ENCODE data around the gene SAE1. TPM values are rescaled to one million over a fixed set of nuclear protein-coding genes. Genes with fewer than 3 reads are reported as not detected.

The SAE1 gene
- polyA plus RNA-seq, 3 donors: 28.3 to 54.2 (median 46.5) TPM

- Histone ChIP-seq H3K9ac (ENCODE audit: insufficient read depth, low read length, poor library complexity, severe bottlenecking) (peak overlapping the region; percentile 100), H2AFZ (ENCODE audit: insufficient read depth, low read depth, low read length, poor library complexity, severe bottlenecking) (no peak overlapping the region), H3K36me3 (replicated peaks in 1 of 2; ENCODE audit: control insufficient read depth in 1 of 2, insufficient read depth in 2 of 2, low read length in 2 of 2) (peaks cover 2 to 14% of the 10 kb centered on the region in 2 donors), H3K4me3 (replicated peaks in 1 of 3; ENCODE audit: low read depth in 2 of 3, low read length in 3 of 3) (peak overlapping the region; percentile 93 to 97 (median 94)), H3K79me2 (ENCODE audit: insufficient read depth, low read length) (peaks cover 66% of the 10 kb centered on the region), H3K4me1 (ENCODE audit: control insufficient read depth in 1 of 2, insufficient read depth in 2 of 2, low read length in 2 of 2) (peaks cover 42 to 49% of the 10 kb centered on the region in 2 donors), H3K9me3 (replicated peaks in 1 of 2; ENCODE audit: control insufficient read depth in 1 of 2, insufficient read depth in 1 of 2, low read length in 2 of 2) (no peaks in the 10 kb centered on the region), H3K27ac (ENCODE audit: low read depth in 1 of 2, low read length in 2 of 2) (peak overlapping the region; percentile 97 to 100), H4K20me1 (ENCODE audit: insufficient read depth, low read length) (peaks cover 18% of the 10 kb centered on the region), H3K4me2 (replicated peaks; ENCODE audit: extremely low read depth, low read length, poor library complexity, severe bottlenecking) (peak overlapping the region; percentile 94), H3K27me3 (ENCODE audit: control insufficient read depth in 2 of 2, insufficient read depth in 2 of 2, low read length in 2 of 2) (no peaks in the 10 kb centered on the region)
- WGBS (ENCODE audit: insufficient coverage): 2% methylated on average over 6 of the region's 12 CpGs
- peak overlapping the region; percentile 97 to 100 (median 100) for H3K27ac Mint-ChIP-seq
- peaks cover 0 to 2% (median 0%) of the 10 kb centered on the region in 7 donors for H3K9me3 Mint-ChIP-seq
- TF ChIP-seq CTCF (IDR thresholded peaks at IDR 0.05): no peak
- H3K27me3 Mint-ChIP-seq (ENCODE audit: low read depth in 3 of 3): peaks cover 0 to 5% (median 0%) of the 10 kb centered on the region in 3 donors
- H3K4me1 Mint-ChIP-seq: peaks cover 57% of the 10 kb centered on the region
- DNase-seq: no peak
- peaks cover 14 to 18% of the 10 kb centered on the region in 2 donors for H3K36me3 Mint-ChIP-seq
- intact Hi-C loops (cut with micrococcal nuclease): loop anchor here in 1 of 2 donors (5.0 kb wide), 1 partner anchor 323 kb away; the partner anchor contains the start of gene SLC1A5
- peak overlapping the region; percentile 99 for H3K4me3 Mint-ChIP-seq
Measured at GRCh38 chr19:47110521-47111005, 20.1 kb upstream of the SAE1 start.

- WGBS (ENCODE audit: insufficient coverage): 0% methylated on average over 21 of the region's 35 CpGs
- peak overlapping the region; percentile 97 to 100 for H3K27ac ChIP-seq (ENCODE audit: low read depth in 1 of 2, low read length in 2 of 2)
- H3K27ac Mint-ChIP-seq: peak overlapping the region; percentile 97 to 100 (median 100)
- peaks cover 0 to 8% of the 10 kb centered on the region in 2 donors for H3K36me3 ChIP-seq (replicated peaks in 1 of 2; ENCODE audit: control insufficient read depth in 1 of 2, insufficient read depth in 2 of 2, low read length in 2 of 2)
- H3K4me2 ChIP-seq (replicated peaks; ENCODE audit: extremely low read depth, low read length, poor library complexity, severe bottlenecking): peak overlapping the region; percentile 94
- peak overlapping the region; percentile 93 to 97 (median 94) for H3K4me3 ChIP-seq (replicated peaks in 1 of 3; ENCODE audit: low read depth in 2 of 3, low read length in 3 of 3)
- H3K9ac ChIP-seq (ENCODE audit: insufficient read depth, low read length, poor library complexity, severe bottlenecking): peak overlapping the region; percentile 100
- peak; percentile 61 to 78 (median 68) for DNase-seq
- peak overlapping the region; percentile 43 for H2AFZ ChIP-seq (ENCODE audit: insufficient read depth, low read depth, low read length, poor library complexity, severe bottlenecking)
- peaks cover 0 to 9% (median 0%) of the 10 kb centered on the region in 3 donors for H3K27me3 Mint-ChIP-seq (ENCODE audit: low read depth in 3 of 3)
- H3K4me3 Mint-ChIP-seq: peak overlapping the region; percentile 99
- peaks cover 0 to 2% (median 0%) of the 10 kb centered on the region in 7 donors for H3K9me3 Mint-ChIP-seq
- no peaks in the 10 kb centered on the region for H3K27me3 ChIP-seq (ENCODE audit: control insufficient read depth in 2 of 2, insufficient read depth in 2 of 2, low read length in 2 of 2)
- H3K36me3 Mint-ChIP-seq: peaks cover 12 to 13% of the 10 kb centered on the region in 2 donors
- peaks cover 42 to 49% of the 10 kb centered on the region in 2 donors for H3K4me1 ChIP-seq (ENCODE audit: control insufficient read depth in 1 of 2, insufficient read depth in 2 of 2, low read length in 2 of 2)
- peaks cover 13% of the 10 kb centered on the region for H4K20me1 ChIP-seq (ENCODE audit: insufficient read depth, low read length)
- peaks cover 53% of the 10 kb centered on the region for H3K4me1 Mint-ChIP-seq
- intact Hi-C loops (cut with micrococcal nuclease): loop anchor here in 1 of 2 donors (5.0 kb wide), 1 partner anchor 324 kb away; the partner anchor contains the start of gene SLC1A5
- no peaks in the 10 kb centered on the region for H3K9me3 ChIP-seq (replicated peaks in 1 of 2; ENCODE audit: control insufficient read depth in 1 of 2, insufficient read depth in 1 of 2, low read length in 2 of 2)
- TF ChIP-seq CTCF (IDR thresholded peaks at IDR 0.05): no peak
- H3K79me2 ChIP-seq (ENCODE audit: insufficient read depth, low read length): peaks cover 61% of the 10 kb centered on the region
Measured at GRCh38 chr19:47111006-47111621, 19.5 kb upstream of the SAE1 start.
